H1 (cell line): Measurements from ENCODE around the gene DCDC2C. TPM values are rescaled to one million over a fixed set of nuclear protein-coding genes. Genes with fewer than 3 reads are reported as not detected.

ENCODE experiments used
- CTCF ChIA-PET: fragments of 300-600 bp; sonication (Branson Sonifier 250); formaldehyde crosslinking; loops from one replicate; lab custom pipeline; 2021; ENCODE audit not compliant: partially characterized antibody; lab: Charles Lee
- POLR2A ChIA-PET: fragments of 300-600 bp; sonication (Branson Sonifier 250); formaldehyde crosslinking; loops from one replicate; lab custom pipeline; 2021; ENCODE audit warnings: inconsistent platforms; ENCODE audit not compliant: partially characterized antibody; lab: Charles Lee
- DNase-seq, 2 experiments: peaks; one replicate each; pipeline versions ENCODE4 v3.0.0 to v3.0.0-alpha.2; 2010 to 2022; ENCODE audit warnings: low spot score in 2 of 2, low read depth in 1 of 2, mixed read lengths in 1 of 2
- FAIRE-seq: peaks from 2 replicates; lab custom pipeline; 2011; peaks lifted over from hg19 to GRCh38; lab: Jason Lieb, UNC
- H2AFZ ChIP-seq: 2 replicates; pipeline ENCODE4 v1.8.1; 2012; ENCODE audit warnings: low read length, inconsistent platforms
- H2AK5ac ChIP-seq: 2 replicates; pipeline ENCODE4 v1.6.1; 2013; ENCODE audit warnings: low read depth, low read length
- H2BK120ac ChIP-seq: replicated peaks from 2 replicates; pipeline ENCODE3; 2013; ENCODE audit warnings: low read depth, low read length, inconsistent platforms
- H2BK12ac ChIP-seq: 2 replicates; pipeline ENCODE4 v1.6.1; 2013; ENCODE audit warnings: low read depth, low read length
- H2BK15ac ChIP-seq: 2 replicates; pipeline ENCODE4 v1.6.1; 2013; ENCODE audit warnings: low read length
- H2BK20ac ChIP-seq: 2 replicates; pipeline ENCODE4 v1.6.1; 2013; ENCODE audit warnings: low read length
- H2BK5ac ChIP-seq: 2 replicates; pipeline ENCODE4 v1.6.1; 2013; ENCODE audit warnings: low read depth, low read length
- H3K14ac ChIP-seq: 2 replicates; pipeline ENCODE4 v1.6.1; 2013; ENCODE audit warnings: inconsistent platforms; ENCODE audit not compliant: insufficient read length
- H3K18ac ChIP-seq: 2 replicates; pipeline ENCODE4 v1.6.1; 2013; ENCODE audit warnings: low read length; ENCODE audit errors: extremely low read depth
- H3K23ac ChIP-seq: 2 replicates; pipeline ENCODE4 v1.6.1; 2013; ENCODE audit warnings: inconsistent platforms; ENCODE audit not compliant: insufficient read length
- H3K23me2 ChIP-seq: 2 replicates; pipeline ENCODE4 v1.6.1; 2013; ENCODE audit warnings: low read depth, low read length
- H3K27ac ChIP-seq: 2 replicates; pipeline ENCODE4 v1.6.1; 2011; ENCODE audit warnings: low read depth, low read length, inconsistent platforms
- H3K27me3 ChIP-seq, 4 experiments: replicated peaks in 1 of 4; 1 replicate in 1 of 4; 2 replicates in 3 of 4; pipeline versions ENCODE4 v1.6.1 to v1.8.1; 2011 to 2013; ENCODE audit warnings: low read length in 3 of 4, mild to moderate bottlenecking in 3 of 4, inconsistent platforms in 2 of 4, mixed read lengths in 2 of 4, moderate library complexity in 1 of 4; ENCODE audit not compliant: control insufficient read depth in 3 of 4, insufficient read depth in 3 of 4; ENCODE audit errors: extremely low read depth in 1 of 4
- H3K36me3 ChIP-seq, 4 experiments: 2 replicates each; pipeline versions ENCODE4 v1.6.1 to v1.8.1; 2011 to 2013; ENCODE audit warnings: mild to moderate bottlenecking in 4 of 4, low read length in 3 of 4, moderate library complexity in 2 of 4, control low read depth in 1 of 4, inconsistent platforms in 1 of 4; ENCODE audit not compliant: insufficient read depth in 4 of 4, control insufficient read depth in 2 of 4
- H3K4ac ChIP-seq: replicated peaks from 2 replicates; pipeline ENCODE3; 2013; ENCODE audit warnings: low read length, low read depth, mixed read lengths, inconsistent platforms; ENCODE audit not compliant: insufficient read length
- H3K4me1 ChIP-seq, 4 experiments: replicated peaks in 1 of 4; 1 replicate in 1 of 4; 2 replicates in 3 of 4; pipeline versions ENCODE4 v1.6.1 to v1.8.1; 2011 to 2013; ENCODE audit warnings: low read length in 3 of 4, inconsistent platforms in 2 of 4, mixed read lengths in 1 of 4; ENCODE audit not compliant: insufficient read depth in 4 of 4, control insufficient read depth in 3 of 4
- H3K4me2 ChIP-seq, 2 experiments: 2 replicates each; pipeline versions ENCODE4 v1.6.1 to v1.8.1; 2011 to 2013; ENCODE audit warnings: low read depth in 2 of 2, low read length in 2 of 2, control low read depth in 1 of 2, inconsistent platforms in 1 of 2, mild to moderate bottlenecking in 1 of 2; ENCODE audit not compliant: insufficient read depth in 1 of 2
- H3K4me3 ChIP-seq, 4 experiments: fragments of 200-600, 300-600 bp in 1 of 4; sonication (generic), shearing (Covaris generic), sonication (Bioruptor Twin) in 1 of 4; 2 replicates each; pipeline versions ENCODE4 v1.5.1 to v1.8.1; 2011 to 2016; ENCODE audit warnings: low read length in 4 of 4, low read depth in 3 of 4, control low read depth in 2 of 4, inconsistent platforms in 2 of 4, mild to moderate bottlenecking in 2 of 4, mixed read lengths in 1 of 4, moderate library complexity in 1 of 4; ENCODE audit not compliant: insufficient read depth in 2 of 4; ENCODE audit errors: extremely low read depth in 1 of 4
- H3K56ac ChIP-seq: replicated peaks from 2 replicates; pipeline ENCODE3; 2013; ENCODE audit warnings: low read depth, mild to moderate bottlenecking, mixed read lengths, low read length, inconsistent platforms; ENCODE audit not compliant: insufficient read length
- H3K79me1 ChIP-seq: 2 replicates; pipeline ENCODE4 v1.6.1; 2013; ENCODE audit warnings: low read depth, low read length, control low read depth
- H3K79me2 ChIP-seq, 2 experiments: 2 replicates each; pipeline versions ENCODE4 v1.6.1 to v1.8.1; 2012 to 2013; ENCODE audit warnings: low read length in 2 of 2, mild to moderate bottlenecking in 2 of 2, inconsistent platforms in 1 of 2; ENCODE audit not compliant: insufficient read depth in 2 of 2, control insufficient read depth in 1 of 2
- H3K9ac ChIP-seq, 4 experiments: replicated peaks in 1 of 4; 1 replicate in 1 of 4; 2 replicates in 3 of 4; pipeline versions ENCODE4 v1.6.1 to v1.8.1; 2011 to 2013; ENCODE audit warnings: low read depth in 3 of 4, low read length in 3 of 4, control low read depth in 2 of 4, mild to moderate bottlenecking in 2 of 4, moderate library complexity in 2 of 4, inconsistent platforms in 1 of 4; ENCODE audit errors: extremely low read depth in 1 of 4
- H3K9me3 ChIP-seq, 2 experiments: 2 replicates each; pipeline versions ENCODE4 v1.6.1 to v1.8.1; 2012 to 2013; ENCODE audit warnings: mild to moderate bottlenecking in 2 of 2, moderate library complexity in 2 of 2, control low read depth in 1 of 2, inconsistent platforms in 1 of 2, low read depth in 1 of 2, low read length in 1 of 2, mixed read lengths in 1 of 2; ENCODE audit not compliant: insufficient read depth in 2 of 2
- H4K20me1 ChIP-seq, 2 experiments: replicated peaks in 1 of 2; 2 replicates each; pipeline versions ENCODE3 to v1.8.1; 2011 to 2013; ENCODE audit warnings: inconsistent platforms in 2 of 2, low read length in 2 of 2, mild to moderate bottlenecking in 1 of 2; ENCODE audit not compliant: insufficient read depth in 2 of 2, control insufficient read depth in 1 of 2
- H4K5ac ChIP-seq: 2 replicates; pipeline ENCODE4 v1.6.1; 2013; ENCODE audit warnings: low read length, low read depth, mixed read lengths, inconsistent platforms; ENCODE audit not compliant: insufficient read length
- H4K8ac ChIP-seq: 2 replicates; pipeline ENCODE4 v1.8.0; 2013; ENCODE audit warnings: mild to moderate bottlenecking, moderate library complexity, low read length, inconsistent platforms; ENCODE audit not compliant: insufficient read depth; ENCODE audit errors: extremely low read depth
- H4K91ac ChIP-seq: replicated peaks from 2 replicates; pipeline ENCODE3; 2013; ENCODE audit warnings: low read length, mixed read lengths, inconsistent platforms; ENCODE audit not compliant: insufficient read length
- JUN ChIP-seq: IDR thresholded peaks from 2 replicates; pipeline ENCODE4 v1.6.1; 2011; ENCODE audit warnings: low read depth, mild to moderate bottlenecking, improper control_type of control experiment, low read length
- KDM1A ChIP-seq: fragments of 200-600, 300-600 bp; sonication (generic); IDR thresholded peaks from 2 replicates; pipeline ENCODE4 v1.7.1; 2016; ENCODE audit warnings: mild to moderate bottlenecking, low read length, borderline replicate concordance
- MAFK ChIP-seq: IDR thresholded peaks from 2 replicates; pipeline ENCODE4 v1.6.1; 2012; ENCODE audit warnings: low read depth, mild to moderate bottlenecking, improper control_type of control experiment, low read length
- NANOG ChIP-seq: IDR thresholded peaks from 2 replicates; pipeline ENCODE4 v1.6.1; 2011; ENCODE audit warnings: low read length, low read depth, mild to moderate bottlenecking, inconsistent platforms; ENCODE audit not compliant: insufficient read depth, poor library complexity, severe bottlenecking
- POU5F1 ChIP-seq: IDR thresholded peaks from 2 replicates; pipeline ENCODE4 v1.6.1; 2011; ENCODE audit warnings: low read depth, mild to moderate bottlenecking, low read length, moderate library complexity
- SIX5 ChIP-seq: IDR thresholded peaks from 2 replicates; pipeline ENCODE4 v1.6.1; 2011; ENCODE audit warnings: mild to moderate bottlenecking, low read depth, low read length
- TAF1 ChIP-seq: IDR thresholded peaks from 2 replicates; pipeline ENCODE4 v1.6.1; 2011; ENCODE audit warnings: mild to moderate bottlenecking, low read depth, low read length
- YY1 ChIP-seq: IDR thresholded peaks from 2 replicates; pipeline ENCODE4 v1.6.1; 2011; ENCODE audit warnings: low read depth, mild to moderate bottlenecking, low read length
- WGBS, 2 experiments: shearing (Covaris generic) in 1 of 2; methylation state at CpG; one replicate each; pipeline versions ENCODE4 v1.1.6 to v1.1.7; 2013 to 2015; ENCODE audit warnings: low lambda C conversion rate in 2 of 2, mixed read lengths in 2 of 2, inconsistent platforms in 1 of 2, low coverage in 1 of 2, missing lambda C conversion rate in 1 of 2; ENCODE audit not compliant: insufficient replicate concordance in 2 of 2, insufficient coverage in 1 of 2, insufficient read length in 1 of 2; ENCODE audit errors: extremely low coverage in 1 of 2, missing lambda C conversion rate in 1 of 2; 5-methylcytosine and 5-hydroxymethylcytosine counted together
- polyA plus RNA-seq, 7 experiments: library from polyadenylated mRNA; depleted of rRNA in 3 of 7; stranded (reverse) in 5 of 7; unstranded in 2 of 7; fragments of >200 nt in 5 of 7; fragments of 200-250 nt in 2 of 7; gene quantifications; 1 replicate in 5 of 7; 2 replicates in 1 of 7; 4 replicates in 1 of 7; pipeline versions ENCODE4 v1.2.1 to v1.2.3, GENCODE V29; 2011 to 2013; ENCODE audit warnings: missing spikeins in 2 of 7, mixed read lengths in 2 of 7
- total RNA-seq: library from RNA; stranded (reverse); fragmentation: NEBNext Ultra II Directional; extraction: Animal tissue kit (Norgen Biotek cat#: 25700); gene quantifications from 2 replicates; pipeline ENCODE4 v1.2.1, GENCODE V29; 2021
- TF ChIP-seq, protein P1 (sequence below): IDR thresholded peaks from 2 replicates; pipeline ENCODE4 v1.6.1; 2011; ENCODE audit warnings: low read length, improper control_type of control experiment

Gene DCDC2C
- total and polyA plus RNA-seq, 2 of the 8 experiments (the other 6 are each of a cell fraction or from before 2014, with no cell fraction given) = 0.50 TPM; not detected in 1

DNA sequence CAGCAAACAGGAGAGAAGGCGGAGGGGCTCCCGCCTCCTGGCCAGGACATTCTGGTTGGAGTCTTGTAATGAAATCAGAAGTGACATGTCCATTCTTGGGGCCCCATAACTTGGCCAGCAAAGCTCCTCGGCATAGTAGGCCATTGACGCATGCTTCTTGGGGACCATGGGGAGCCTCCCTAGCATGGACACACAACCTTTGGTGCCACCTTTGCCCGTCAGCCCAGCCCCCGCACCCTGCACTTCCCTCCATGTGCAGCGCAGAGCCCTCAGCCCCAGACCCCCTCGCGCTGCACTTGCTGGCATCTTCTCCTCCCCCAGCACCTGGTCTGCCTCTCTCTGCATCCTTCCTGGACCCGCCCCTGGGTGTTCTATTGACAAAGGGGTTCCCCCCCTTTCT lies 23.1 kb downstream of the DCDC2C start:
- DNase-seq = no peak
- no peaks in the 10 kb centered on the region for H3K9me3 ChIP-seq
- no peak overlapping the region for H3K18ac ChIP-seq
- no peak overlapping the region for H2BK5ac ChIP-seq
- no peak overlapping the region for H2AFZ ChIP-seq
- 81% methylated on average over 10 of the region's 10 CpGs; no CpG with 5 or more reads in 1 of the 2 experiments for WGBS, 2 experiments
- no peak for FAIRE-seq
- no peak overlapping the region for H4K5ac ChIP-seq
- no peak overlapping the region for H3K4ac ChIP-seq
- no peak overlapping the region for H3K14ac ChIP-seq
- POLR2A ChIA-PET = no interaction called here
- H3K56ac ChIP-seq = no peak overlapping the region
- H3K4me2 ChIP-seq = no peak overlapping the region
- H4K20me1 ChIP-seq = no peaks in the 10 kb centered on the region
- no peak overlapping the region for H2BK15ac ChIP-seq
- no peak overlapping the region for H2BK20ac ChIP-seq
- no peak overlapping the region for H3K23ac ChIP-seq
- H2BK12ac ChIP-seq = no peak overlapping the region
- no peaks in the 10 kb centered on the region for H3K36me3 ChIP-seq
- H3K23me2 ChIP-seq = peaks cover 2% of the 10 kb centered on the region; the same call in 1 of the 2 replicates
- no peaks in the 10 kb centered on the region for H3K79me2 ChIP-seq
- H3K4me3 ChIP-seq = no peak overlapping the region
- no peak overlapping the region for H3K27ac ChIP-seq
- TF ChIP-seq JUN = no peak
- TF ChIP-seq NANOG = no peak
- no peak for TF ChIP-seq YY1
- no peak for TF ChIP-seq MAFK
- TF ChIP-seq SIX5 = no peak
- TF ChIP-seq KDM1A = no peak
- TF ChIP-seq, protein P1, sequence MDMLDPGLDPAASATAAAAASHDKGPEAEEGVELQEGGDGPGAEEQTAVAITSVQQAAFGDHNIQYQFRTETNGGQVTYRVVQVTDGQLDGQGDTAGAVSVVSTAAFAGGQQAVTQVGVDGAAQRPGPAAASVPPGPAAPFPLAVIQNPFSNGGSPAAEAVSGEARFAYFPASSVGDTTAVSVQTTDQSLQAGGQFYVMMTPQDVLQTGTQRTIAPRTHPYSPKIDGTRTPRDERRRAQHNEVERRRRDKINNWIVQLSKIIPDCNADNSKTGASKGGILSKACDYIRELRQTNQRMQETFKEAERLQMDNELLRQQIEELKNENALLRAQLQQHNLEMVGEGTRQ = no peak
- TF ChIP-seq TAF1 = no peak
- TF ChIP-seq POU5F1 = no peak
- TF ChIP-seq, all 59 proteins: peak for 0
- H4K8ac ChIP-seq = no peak overlapping the region
- no peak overlapping the region for H2BK120ac ChIP-seq
- no peak overlapping the region for H2AK5ac ChIP-seq
- H3K79me1 ChIP-seq = no peaks in the 10 kb centered on the region
- H3K27me3 ChIP-seq = no peaks in the 10 kb centered on the region; a peak in 1 of 7 replicates
- CTCF ChIA-PET = interaction anchor here (0.5 to 10.1 kb wide), 6 partner anchors 13 to 256 kb away, joined by 3 to 79 read pairs (median 4); no protein-coding TSS in a partner anchor
- no peak overlapping the region for H4K91ac ChIP-seq
- no peak overlapping the region for H3K9ac ChIP-seq
- peaks cover 3 to 8% (median 5%) of the 10 kb centered on the region in 4 experiments; a peak in 6 of 7 replicates for H3K4me1 ChIP-seq
